Right ventricle myocardium inferior (tissue), 1 donor: ENCODE measurements around the gene NVL. TPM values are rescaled to one million over a fixed set of nuclear protein-coding genes. Genes with fewer than 3 reads are reported as not detected.

Source experiments
- ATAC-seq: fragments of 200-7000 bp; cut with Tn5 transposase; one replicate; pipeline ENCODE4 v1.9.1; 2020; ENCODE audit warnings: mild to moderate bottlenecking, moderate library complexity
- DNase-seq: peaks from one replicate; pipeline ENCODE4 v3.0.0; 2021; ENCODE audit errors: missing footprints
- intact Hi-C: fragments of 100-400 bp; cut with DNase I; formaldehyde crosslinking; loops from one replicate; pipeline ENCODE4 v1.11.0; 2022
- total RNA-seq: library from RNA; stranded (reverse); fragmentation: NEBNext Ultra II Directional; extraction: Animal tissue kit (Norgen Biotek cat#: 25700); gene quantifications from one replicate; pipeline ENCODE4 v1.2.1, GENCODE V29; 2021
- donor health status: DM: no; HTN: yes; CAD: no; lungs with severe emphysema.

NVL gene
- total RNA-seq, 1 donor from 2014 or later: 8.3 TPM

DNA sequence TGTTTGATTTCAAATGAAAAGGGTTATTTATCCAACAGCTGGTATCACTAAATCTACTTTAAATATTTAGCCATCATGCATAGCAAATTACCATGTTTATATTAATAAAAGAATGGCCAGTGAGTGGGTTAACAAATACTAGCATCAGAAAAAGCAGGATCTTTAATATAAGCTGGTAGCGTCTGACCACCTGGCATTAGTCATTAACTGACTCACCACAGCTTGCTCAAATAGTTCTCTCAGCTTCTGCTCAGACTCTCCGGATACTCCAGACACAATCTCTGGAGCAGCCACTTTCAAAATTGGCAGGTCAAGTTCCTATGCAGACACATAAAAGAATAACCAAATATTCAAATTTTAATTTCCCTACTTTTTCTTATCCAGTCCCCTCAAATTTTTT, 29.6 kb downstream of the NVL start:
- intact Hi-C loops: no loop called here
- no peak for DNase-seq
- no peak for ATAC-seq

DNA sequence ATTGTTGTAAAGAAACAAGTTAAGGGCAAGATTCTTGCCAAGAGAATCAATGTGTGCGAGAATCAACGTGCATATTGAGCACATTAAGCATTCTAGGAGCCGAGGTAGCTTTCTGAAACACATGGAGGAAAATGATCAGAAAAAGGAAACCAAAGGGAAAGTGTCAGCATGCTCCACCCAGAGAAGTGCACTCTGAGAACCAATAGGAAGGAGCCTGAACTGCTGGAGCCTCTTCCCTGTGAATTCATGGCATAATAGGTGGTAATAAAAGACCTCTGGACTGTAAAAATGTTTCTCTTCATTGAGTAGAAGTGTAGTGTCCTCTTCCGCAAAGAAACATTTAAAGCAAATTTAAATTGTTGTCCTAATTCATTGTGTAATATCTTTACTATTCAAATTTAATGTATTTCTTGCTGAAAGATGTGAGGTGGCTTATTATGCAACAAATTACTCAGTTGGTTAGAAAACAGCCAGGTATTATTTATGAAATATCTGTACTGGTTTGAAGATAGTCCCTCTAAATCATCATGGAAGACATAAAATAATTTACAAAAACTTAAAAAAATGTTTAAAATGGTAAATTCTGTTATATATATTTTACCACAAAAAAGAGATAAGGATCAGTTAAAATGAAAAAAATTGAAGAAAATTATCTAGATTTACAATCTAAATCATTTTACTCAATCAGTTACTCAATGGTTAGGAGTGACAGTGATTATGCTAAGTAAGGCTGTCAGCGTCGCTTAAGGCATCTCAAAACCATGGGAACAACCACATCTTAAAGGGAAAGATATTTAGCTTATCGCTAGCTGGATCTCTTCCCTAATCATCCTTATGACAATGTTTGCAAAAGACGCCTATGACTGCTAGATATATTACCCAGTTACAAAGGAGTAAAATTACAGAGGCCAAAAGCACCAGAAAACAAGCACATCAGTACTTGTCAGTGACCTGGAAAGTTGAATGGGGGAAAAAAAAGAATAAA, 31.3 kb downstream of the NVL start:
- no peak for DNase-seq
- ATAC-seq: no peak
- intact Hi-C loops: no loop called here

DNA sequence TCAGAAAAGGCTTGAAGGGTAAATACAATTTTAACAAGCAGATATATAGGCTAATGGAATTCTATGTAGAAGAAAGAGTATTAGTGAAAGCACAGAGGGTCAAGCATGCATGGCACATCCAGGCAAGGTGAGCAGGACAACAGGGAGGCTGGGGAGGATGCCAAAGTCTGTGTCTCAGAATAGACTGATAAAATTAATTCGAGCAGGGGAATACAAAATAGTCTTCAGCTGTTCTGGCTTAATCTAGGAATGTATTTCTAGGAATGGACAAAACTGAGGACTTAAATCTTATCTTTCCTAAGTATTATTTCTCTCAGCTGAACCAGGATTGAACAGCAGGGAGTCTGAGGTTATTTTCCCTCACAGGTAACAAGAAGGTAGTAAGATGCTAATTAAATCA, 35.2 kb downstream of the NVL start:
- intact Hi-C loops: no loop called here
- DNase-seq (no peak), ATAC-seq (no peak)

DNA sequence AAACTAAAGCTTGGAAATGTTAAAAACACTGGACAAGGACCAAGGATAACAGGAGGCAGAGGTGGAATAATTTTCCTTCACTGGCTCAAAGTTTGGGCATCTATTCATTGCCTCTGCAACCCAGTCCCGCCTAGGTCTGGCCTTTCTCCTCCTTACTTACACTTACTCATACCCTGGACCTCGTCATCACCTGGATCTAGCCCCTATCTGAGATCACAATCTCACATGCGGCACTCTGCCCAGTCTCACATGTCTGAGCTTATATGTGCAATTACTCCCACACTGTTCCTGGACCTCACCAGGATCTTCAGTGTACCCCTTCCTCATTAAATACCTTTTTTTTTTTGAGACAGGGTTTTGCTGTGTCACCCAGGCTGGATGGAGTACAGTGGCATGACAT, 37.6 kb downstream of the NVL start:
- DNase-seq: no peak
- no peak for ATAC-seq
- intact Hi-C loops: no loop called here

DNA sequence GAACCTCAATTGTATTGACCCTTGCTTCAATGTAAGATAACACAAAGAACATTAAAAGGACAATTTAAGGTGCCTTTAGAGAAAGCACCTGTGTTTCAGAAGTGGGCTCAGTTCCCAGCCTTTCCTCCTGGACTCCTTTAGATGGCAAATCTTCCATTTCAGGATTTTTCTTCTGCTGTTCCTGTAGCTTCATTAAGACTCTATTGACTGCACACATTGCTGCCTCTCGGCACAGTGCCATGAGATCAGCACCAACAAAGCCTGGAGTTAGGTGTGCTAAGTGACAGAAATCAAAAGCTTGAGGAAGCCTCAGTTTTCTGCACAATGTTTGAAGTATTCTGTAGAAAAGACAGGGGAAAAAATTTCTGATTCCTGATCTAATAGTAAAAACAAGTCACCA, 40.6 kb downstream of the NVL start:
- intact Hi-C loops: no loop called here
- DNase-seq: no peak
- no peak for ATAC-seq

DNA sequence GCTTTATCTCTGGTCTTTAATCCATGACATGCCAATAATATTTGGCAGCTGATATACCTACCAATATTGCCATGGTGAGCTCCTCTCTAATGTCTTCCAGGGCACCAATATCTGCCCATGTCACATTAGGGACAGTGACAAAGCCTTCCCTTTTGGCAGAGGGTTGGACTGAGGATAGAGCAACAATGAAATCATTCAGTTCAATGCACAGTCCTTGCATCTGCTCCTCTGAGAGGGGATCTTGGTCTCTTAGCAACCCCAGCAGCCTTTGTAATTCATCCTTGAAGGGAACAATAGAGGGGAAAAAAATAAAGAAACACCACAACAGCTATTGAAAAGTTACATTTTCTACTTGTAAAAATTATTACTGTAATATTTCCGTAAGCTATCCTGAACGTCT, 42.3 kb downstream of the NVL start:
- intact Hi-C loops: no loop called here

DNA sequence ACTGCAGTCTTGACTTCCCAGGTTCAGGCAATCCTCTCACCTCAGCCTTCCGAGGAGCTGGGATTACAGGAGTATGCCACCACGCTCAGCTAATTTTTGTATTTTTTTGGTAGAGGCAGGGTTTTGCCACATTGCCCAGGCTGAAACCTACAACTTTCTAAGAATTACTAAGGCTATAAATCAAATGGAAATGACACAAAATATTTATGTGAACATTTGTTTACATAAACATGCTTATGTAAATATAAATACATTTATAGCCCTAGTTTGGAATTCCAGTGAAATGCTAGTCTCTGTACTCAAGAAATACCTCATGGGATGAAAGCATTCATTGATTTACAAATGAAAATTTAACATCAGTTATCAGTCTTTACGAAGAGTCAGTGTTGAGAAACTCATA, 47.8 kb downstream of the NVL start:
- ATAC-seq (no peak), DNase-seq (no peak)
- intact Hi-C loops: no loop called here

More for the DNA sequence above, 42.3 kb downstream of the NVL start:
- ATAC-seq (no peak), DNase-seq (no peak)

DNA sequence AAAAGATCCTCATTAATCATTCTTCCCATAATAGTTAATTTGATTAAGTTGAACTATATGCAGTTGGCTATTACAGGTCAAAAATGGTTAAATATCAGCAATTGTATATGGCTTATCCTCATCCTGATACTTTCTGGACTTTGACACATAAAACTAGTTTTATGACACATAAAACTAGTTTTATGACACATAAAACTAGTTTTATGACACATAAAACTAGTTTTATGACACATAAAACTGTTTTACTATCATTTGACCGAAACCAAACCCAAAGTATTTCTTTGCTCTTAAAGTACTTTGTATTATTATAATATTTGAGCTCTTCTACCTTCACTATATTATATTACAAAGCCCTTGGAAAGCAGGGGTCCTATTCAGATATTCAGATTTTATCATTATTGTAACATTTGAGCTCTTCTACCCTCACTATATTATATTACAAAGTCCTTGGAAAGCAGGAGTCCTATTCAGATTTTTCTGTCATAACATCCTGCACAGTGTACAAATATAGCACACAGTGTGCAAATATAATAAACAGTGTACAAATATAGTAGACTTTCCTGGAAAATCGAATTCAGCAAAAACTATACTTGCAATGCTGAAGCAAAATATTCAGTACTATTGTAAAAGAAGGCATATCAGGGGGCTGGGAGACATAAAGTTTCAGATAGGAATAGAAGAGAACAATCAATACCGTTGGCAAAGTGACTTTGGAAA, 53.0 kb downstream of the NVL start:
- ATAC-seq: no peak

DNA sequence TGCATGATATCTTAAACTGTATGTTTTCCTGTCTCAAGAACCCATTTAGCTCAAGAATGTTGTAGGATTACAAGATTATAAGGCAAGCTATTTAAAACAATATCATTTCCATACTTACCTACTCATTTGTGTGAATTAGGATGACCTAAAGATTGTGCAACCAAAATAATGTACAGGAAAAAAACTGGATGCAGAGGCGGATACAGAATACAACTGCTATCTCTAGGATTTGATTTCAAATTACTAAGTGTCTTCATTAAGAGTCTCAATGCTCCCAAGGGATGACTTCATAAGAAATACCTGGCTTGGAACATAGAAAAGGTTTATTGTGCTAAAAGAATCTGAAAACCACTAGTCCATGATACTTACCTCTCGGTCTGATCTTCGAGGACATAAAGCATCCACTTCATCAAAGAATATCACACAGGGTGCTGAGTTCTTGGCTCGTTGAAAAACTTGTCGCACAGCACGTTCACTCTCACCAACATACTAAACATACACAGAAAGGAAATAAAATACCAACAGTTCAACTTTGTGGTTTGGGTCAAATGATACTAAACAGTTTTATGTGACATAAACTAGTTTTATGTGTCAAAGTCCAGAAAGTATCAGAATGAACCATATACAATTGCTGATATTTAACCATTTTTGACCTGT, 54.9 kb downstream of the NVL start:
- no peak for DNase-seq
- intact Hi-C loops: no loop called here
- no peak for ATAC-seq

More for the DNA sequence above, 53.0 kb downstream of the NVL start:
- no peak for DNase-seq
- intact Hi-C loops: no loop called here

DNA sequence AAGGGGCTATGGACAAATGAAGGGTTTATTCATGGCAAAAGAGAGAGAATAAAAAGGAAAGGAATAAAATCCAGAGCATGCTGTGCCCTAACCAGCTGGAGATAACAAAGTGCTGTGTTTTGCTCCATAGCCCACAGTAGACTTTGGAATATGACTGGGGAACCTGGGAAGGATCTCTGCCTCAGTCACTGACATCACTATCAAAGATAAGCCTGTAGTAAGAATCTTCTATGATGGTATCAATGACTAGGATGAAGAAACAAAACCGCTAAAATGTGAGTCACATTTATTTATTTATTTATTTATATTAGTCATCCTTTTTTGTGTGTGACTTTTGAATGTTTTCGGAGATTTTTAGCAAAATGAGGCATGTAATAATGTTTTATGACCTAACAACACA, 56.3 kb downstream of the NVL start:
- ATAC-seq (no peak), DNase-seq (no peak)
- intact Hi-C loops: no loop called here

DNA sequence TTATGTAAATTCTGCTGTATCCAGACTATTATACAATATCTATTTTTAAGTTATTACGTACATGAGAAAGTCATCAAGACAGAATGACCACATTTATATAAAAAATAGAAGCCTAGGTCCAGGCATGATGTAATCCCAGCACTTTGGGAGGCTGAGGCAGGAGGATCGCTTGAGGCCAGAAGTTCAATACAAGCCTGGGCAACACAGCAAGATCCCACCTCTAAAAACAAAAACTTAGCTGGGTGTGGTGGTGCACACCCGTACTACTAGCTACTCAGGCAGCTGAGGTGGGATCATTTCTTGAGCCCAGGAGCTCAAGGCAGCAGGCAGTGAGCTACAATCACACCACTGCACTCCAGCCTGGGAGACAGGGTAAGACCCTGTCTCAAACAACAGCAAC, 58.9 kb downstream of the NVL start:
- intact Hi-C loops: no loop called here
- no peak for ATAC-seq
- DNase-seq: no peak

DNA sequence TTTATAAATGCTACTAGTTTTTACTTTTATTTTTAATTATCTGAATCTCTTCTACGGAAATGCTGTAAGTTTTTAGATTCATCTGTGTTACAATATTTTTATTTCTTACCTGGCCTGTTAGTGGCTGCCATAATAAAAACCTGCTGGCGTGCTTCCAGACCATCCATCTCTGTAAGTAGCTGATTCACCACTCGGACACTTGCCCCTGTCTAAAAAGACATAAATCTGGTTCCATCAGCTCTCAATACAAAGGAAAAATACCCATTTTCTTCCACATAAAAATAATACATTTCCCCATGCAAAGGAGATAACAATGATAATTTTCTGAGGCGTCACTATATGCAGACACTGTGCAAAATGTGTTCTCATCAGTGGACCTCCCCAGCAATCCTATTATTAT, 62.0 kb downstream of the NVL start:
- intact Hi-C loops: no loop called here
- DNase-seq (no peak), ATAC-seq (no peak)

DNA sequence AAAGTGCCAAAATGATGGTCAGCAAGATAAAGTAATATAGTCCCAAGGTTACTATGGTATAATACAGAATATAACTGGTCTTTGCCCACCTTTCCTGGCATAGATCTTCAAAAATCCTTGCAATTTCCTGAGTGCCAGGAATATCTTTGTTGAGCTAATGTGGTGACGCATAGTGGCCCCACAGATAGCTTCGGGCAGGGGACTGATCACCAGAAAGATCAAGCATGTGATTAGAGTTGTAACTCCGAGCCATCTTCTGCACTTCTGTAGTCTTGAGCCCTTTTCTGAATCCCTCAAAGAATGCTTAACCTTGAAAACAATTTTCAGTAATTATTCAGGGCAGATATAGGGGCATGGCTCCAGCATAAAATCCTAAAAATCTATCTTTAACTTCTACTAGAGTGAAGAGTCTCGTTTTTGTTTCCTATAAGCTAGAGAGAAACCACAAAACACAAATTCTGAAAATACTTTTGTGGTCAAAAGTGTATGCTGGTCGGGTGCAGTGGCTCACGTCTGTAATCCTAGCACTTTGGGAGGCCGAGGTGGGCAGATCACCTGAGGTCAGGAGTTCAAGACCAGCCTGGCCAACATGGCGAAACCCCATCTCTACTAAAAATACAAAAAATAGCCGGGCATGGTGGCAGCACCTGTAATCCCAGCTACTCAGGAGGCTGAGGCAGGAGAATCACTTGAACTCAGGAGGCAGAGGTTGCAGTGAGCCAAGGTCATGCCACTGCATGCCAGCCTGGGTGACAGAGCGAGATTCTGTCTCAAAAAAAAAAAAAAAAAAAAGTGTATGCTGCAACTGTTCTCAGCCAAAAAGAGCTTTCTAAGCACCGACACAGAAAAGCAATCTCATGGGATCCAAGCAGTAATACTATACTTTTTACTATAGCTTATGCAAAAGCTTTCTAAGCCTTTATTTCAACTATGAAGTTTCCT, 62.8 kb downstream of the NVL start:
- no peak for ATAC-seq
- intact Hi-C loops: no loop called here

DNA sequence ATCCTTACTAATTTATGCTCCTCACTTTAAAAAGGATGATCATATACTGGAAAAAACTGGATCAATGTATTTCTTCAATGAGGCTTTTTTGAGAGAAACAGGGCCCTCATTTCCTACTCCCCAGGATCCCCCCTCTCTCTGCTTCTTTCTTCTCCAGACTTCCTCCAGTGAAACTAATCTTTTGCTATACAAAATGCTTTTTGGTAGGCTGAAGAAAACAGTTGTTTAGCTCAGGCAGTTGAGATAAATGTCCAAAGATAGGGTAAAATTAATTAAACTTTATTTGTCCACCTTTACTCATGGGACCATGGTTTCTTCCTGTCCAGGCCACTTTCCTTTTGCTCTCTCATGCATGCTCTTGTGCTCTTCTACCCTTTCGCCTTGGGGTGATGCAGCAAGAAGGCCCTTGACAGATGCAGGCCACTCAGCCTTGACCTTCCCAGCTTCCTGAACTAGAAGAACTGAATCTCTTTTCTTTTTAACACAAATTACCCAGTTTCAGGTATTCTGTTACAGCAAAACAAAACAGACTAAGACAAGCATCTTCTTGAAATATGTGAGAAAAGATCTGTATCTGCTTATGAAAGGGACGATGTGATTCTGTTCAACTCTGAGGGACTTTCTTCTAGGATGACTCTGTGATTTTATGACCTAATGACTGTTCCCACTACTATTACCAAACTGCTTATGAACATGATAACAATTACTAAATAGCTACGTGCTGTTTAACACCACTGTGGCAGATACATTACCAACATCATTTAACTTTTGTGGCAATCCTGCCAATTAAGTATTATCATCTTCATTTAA, 63.7 kb downstream of the NVL start:
- no peak for ATAC-seq
- no peak for DNase-seq
- intact Hi-C loops: no loop called here

More for the DNA sequence above, 62.8 kb downstream of the NVL start:
- no peak for DNase-seq

DNA sequence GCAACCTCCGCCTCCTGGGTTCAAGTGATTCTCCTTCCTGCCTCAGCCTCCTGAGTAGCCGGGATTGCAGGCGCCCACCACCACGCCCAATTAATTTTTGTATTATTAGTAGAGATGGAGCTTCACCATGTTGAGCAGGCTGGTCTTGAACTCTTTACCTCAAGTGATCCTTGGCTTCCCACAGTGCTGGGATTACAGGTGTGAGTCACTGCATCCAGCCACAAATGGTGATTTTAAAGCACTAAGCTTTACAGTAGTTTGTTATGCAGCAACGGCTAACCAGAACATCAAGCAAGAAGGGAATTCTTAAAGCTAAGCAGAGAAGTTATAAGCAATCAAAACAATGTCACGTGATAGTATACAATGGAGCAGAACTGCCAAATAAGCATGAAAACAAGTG, 65.7 kb downstream of the NVL start:
- no peak for DNase-seq
- no peak for ATAC-seq
- intact Hi-C loops: no loop called here

DNA sequence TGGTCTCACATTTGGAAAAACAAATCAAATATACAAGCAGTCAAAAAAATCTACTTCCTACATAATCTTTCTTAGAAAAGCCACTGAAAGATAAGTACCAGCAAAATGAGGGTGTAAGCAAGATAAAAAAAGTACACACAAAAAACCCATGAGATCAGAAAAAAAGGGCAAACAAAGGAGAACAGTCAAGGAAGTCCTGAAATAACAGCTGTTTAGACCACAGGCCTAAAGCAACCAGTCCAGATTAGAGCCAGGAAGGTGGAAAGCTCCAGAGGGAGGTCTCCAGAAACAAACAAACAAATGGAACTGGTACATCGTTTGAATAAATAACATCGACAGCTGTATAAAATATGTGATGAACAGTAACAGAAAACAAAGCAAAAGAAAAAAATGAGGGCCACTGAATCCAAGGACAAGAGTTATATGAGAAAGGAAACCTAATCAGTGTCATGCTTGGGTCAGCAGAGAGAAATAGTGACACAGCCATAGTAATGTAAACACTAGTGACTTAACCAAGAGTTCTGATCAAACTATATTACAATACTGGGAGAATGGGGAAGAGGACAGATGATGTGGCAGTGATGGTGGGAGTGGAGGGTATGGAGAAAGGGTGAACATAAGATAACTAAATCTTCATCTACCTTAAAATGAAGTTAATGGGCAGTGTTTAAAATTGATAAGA, 67.5 kb downstream of the NVL start:
- ATAC-seq (no peak), DNase-seq (no peak)
- intact Hi-C loops: no loop called here

DNA sequence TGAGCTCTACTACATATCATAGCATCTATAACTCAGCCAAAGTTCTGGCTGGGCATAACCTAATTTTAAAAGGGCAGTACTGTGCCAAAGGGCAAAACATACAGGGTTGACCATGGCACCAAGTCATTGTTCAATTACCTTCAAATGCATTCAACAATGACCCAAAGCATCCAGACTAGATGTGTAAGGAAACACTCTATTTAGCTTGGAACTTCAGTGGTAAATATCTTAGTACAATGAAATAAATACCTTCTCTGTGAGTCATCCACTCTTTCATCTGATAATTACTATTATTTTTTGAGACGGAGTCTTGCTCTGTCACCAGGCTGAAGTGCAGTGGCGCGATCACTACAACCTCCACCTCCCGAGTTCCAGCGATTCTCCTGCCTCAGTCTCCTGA, 70.0 kb downstream of the NVL start:
- no peak for DNase-seq
- intact Hi-C loops: no loop called here
- ATAC-seq: no peak
